Midbrain (tissue), 1 donor: ENCODE measurements around the gene PRKCZ.
"Not testable (repeated sequence)": the region's sequence is repeated elsewhere in the genome, so short reads cannot be mapped to it uniquely, and the experiment has no call there.

ENCODE experiments used
- DNase-seq: peaks from one replicate; lab custom pipeline; 2025; lab: John Stamatoyannopoulos, UW

The PRKCZ gene

DNA sequence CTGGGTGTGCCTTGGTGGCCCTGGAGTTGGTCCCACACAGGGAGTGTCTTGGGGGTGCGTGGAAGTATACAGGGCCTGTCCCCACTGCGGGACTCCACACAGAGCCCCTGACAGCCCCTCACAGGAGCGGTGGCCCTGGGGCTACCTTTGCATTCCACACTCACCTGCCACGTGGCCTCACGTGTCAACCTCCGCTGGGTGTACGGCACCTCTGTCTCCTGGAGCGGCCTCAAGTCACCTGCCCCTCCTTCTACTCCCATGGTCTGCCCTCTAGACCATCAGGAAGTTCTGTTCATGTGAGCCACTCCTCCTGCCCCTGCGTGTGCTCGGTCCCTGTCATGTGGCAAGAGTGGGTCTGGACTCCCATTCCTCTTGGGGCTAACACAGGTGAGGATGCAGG lies 85.7 kb downstream of the PRKCZ start:
- no peak for DNase-seq

DNA sequence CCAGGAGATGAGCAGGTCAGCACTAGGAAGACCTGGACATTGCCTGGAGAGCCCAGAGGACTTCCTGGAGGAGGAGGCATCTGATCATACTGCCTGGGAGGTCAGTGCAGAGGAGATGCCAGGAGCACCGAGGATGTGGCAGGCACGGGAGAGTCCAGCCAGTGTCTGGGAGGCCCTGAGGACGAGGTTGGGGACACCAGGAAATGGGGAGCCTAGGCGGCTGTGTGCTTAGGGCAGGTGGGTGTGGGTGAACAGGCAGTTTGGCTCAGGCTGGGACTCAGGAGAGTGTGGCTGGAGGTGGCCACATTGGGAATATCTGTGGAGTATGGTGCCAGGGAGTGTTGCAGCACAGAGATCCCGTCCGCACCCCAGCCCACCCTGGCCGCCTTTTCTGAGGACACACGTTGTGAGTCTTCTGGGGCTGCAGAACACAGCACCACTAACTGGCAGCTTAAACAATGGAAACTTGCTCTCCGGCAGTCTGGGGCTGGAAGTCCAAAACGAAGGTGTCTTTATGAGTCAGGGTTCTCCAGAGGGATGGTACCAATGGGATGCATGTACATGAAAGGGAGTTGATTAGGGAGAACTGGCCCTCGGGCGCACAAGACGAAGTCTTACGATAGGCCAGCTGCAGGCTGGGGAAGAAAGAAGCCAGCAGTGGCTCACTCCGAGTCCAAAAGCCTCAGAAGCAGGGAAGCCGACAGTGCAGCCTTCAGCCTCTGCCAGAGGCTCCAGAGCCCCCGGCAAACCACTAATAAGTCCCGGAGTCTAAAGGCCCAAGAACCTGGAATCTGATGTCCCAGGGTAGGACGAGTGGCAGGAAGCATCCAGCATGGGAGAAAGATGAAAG lies 86.4 kb downstream of the PRKCZ start:
- no peak for DNase-seq

DNA sequence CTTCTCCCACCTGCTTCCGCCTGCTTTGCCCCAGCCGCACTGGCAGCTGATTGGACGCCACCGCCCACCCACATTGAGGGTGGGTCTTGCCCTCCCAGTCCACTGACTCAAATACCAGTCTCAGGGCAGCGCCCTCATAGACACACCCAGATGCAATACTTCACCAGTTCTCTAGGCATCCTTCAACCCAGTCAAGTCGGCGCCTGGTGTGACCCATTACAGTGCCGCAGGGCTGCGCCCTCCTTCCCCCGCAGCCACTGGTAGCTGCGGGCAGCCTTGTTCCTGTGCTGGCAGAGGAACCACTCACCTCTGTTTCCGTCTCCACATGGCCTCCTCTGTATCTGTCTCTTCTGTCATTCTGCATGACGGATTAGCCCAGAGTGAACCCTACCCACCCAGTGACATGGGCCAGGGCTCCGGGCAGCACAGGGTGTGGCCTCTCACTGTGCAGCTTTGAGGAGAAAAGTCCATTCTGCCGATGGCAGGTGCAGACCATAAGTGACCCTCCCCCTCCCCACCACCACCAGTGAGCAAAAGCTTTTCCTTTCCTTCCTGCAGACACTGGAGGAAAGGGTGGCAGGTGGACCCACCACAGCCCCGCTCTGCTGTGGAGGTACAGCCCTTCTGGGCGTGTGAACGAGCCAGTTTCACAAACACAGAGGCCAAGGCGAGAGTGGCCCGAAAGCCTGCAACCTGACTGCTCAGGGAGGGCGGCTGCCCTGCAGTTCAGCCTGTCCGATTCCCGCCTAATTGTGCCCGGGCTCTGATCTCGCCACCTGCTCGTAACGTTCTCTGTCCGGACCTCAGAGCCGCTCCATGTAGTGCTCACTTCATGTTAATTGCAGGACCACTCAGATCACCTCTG lies 87.3 kb downstream of the PRKCZ start:
- DNase-seq = no peak

DNA sequence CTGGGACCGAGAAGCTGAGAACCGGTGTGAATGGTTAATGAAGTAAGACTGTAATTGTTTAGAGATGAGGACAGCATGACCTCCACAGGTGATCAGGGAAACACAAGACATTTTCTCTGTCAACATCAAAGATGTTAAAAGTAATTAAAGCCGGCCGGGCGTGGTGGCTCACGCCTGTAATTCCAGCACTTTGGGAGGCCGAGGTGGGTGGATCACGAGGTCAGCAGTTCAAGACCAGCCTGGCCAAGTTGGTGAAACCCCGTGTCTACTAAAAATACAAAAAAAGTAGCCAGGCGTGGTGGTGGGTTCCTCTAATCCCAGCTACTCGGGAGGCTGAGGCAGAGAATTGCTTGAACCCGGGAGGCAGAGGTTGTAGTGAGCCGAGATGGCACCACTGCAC lies 88.9 kb downstream of the PRKCZ start:
- not testable (repeated sequence) for DNase-seq

DNA sequence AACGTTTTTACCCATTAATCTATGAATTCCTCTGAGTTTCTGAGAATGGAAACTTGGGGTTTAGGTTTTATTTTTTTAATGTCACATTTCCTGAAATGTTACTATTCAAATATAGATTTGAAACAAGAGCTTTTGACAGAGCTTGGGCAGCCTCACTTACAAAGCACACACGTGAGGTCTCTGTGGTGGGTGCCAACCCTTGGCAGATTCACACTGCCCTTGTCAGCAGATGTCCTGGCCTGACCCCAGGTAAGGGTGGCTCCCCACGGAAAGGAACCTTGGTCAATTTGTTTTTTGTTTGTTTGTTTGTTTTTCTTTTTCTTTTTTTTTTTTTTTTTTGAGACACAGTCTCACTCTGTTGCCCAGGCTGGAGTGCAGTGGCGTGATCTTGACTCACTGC lies 90.8 kb downstream of the PRKCZ start:
- DNase-seq = no peak

DNA sequence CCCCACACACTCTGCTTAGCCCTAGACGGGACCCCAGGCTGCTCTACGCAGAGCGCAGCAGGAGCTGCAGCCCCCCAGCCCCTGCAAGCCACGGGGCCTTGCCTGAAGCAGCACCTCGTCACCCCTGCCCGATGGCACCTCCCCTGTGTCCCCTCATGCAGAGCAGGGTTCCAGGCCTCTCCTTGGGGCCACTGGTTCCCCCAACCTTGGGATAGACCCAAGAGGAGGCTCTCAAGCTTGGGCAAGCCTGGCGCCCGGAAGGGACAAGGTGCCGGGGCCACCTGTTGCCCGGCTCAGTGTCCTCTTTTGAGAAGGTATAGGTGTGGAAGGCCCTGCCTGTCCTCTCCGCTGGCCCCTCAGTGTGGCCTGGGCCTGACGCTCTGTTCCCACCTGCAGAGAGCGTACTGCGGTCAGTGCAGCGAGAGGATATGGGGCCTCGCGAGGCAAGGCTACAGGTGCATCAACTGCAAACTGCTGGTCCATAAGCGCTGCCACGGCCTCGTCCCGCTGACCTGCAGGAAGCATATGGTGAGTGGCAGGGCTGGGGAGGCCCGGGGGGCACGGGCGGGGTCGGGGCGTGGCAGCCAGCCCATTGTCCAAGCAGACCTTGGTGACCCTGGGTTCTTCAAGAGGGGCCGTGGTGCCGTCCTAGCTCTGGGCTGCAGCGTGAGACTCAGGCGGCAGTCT lies 93.7 kb downstream of the PRKCZ start:
- no peak for DNase-seq

DNA sequence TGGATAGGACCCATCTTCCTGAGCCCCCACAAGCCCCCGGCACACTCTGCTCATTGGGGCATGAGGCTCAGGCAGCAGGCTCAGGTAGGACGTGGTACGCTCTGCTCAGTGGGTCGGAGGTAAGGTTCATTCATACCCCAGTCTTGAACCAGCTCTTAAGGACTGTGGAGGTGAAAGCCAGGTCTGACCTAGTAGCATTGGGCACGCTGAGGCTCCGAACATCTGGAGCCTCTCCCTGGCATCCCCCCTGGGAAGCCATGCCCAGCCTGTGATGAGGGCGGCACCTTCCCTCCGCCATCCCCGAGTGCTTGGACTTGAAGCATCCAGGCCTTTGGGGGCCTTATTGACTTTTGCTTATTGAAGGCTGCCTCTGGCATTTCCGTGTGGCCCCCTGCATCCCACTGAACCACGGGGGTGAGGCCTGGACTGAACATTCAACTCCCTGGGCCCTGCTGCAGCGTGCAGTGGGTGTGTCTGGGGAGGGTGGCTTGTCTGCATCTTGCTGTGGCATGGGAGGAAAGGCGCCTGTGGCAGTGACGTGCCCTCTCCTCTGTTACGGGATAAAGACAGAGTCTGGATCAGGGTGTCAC lies 94.4 kb downstream of the PRKCZ start:
- no peak for DNase-seq

DNA sequence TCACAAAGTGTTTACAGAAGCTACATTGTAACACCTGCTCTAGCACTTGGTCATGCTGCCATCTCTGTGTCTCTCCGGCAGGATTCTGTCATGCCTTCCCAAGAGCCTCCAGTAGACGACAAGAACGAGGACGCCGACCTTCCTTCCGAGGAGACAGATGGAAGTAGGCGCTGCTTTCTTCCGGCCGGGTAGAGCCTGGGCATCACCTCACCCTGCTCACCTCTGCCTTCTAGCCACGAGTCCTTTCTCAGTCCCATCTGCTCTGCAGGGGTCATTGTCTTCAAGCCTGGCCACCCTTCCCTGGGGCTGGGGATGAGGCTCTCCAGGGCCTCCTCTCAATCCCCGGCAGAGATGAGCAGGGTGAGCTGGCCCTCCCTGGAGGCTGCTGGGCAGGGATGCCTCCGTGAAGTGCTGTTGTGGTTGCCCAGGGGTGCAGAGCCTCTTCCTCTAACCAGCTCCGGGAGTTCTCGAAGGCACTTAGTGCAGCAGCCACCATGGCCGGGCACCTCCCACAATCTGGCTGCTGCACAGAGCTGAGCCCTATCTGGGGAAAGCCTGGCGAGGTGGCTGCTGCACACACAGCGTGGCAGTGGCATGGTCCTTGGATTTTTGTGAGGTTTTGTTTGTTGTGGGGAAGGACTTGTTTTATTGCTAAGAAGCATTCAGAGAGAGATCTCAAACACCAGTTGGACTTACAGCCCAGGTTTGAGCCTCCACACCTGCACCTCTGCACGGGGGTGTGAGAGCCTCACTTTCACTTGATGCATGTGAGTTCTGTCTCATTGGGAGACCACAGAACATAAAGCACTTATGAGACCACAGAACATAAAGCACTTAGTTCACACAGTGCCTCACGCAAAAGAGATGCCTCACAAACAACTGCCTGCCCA lies 96.0 kb downstream of the PRKCZ start:
- DNase-seq = no peak

DNA sequence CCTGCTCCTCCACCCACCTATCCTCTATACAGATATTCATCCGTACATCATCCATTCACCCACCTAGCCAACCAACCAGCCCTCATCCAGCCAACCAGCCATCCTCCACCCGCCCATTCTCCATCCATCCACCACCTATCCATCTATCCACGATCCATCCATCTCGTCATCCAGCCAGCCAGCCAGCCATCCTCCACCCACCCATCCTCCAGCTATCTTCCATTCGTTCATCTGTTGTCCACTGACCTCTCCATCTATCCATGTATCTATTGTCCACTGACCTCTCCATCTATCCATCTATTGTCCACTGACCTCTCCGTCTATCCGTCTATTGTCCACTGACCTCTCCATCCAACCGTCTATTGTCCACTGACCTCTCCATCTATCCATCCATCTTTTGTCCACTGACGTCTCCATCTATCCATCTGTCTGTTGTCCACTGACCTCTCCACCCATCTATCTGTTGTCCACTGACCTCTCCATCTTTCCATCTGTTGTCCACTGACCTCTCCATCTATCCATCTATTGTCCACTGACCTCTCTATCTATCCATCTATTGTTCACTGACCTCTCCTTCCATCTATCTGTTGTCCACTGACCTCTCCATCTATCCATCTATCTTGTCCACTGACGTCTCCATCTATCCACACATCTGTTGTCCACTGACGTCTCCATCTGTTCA lies 96.8 kb downstream of the PRKCZ start:
- no peak for DNase-seq

DNA sequence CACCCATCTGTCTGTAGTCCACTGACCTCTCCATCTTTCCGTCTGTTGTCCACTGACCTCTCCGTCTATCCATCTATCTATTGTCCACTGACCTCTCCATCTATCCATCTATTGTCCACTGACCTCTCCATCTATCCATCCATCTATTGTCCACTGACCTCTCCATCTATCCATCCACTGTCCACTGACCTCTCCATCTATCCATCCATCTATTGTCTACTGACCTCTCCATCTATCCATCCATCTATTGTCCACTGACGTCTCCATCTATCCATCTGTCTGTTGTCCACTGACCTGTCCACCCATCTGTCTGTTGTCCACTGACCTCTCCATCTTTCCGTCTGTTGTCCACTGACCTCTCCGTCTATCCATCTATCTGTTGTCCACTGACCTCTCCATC lies 97.7 kb downstream of the PRKCZ start:
- DNase-seq = not testable (repeated sequence)

DNA sequence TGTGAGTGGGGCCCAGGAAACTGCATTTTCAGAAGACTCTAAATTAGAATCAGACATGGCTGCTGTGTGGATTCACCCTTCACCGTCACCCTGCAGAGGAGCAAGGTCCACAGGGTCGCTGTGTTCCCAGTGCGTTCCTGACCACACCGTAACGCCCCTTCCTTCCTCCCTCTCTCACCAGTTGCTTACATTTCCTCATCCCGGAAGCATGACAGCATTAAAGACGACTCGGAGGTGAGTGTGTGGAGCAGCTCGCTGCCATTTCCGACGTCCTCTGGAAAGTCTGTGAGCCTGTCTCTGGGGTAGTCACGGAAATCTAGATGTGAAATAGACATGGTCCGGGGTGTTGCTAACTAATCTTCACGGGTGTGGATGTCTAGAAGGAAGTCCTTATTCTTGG lies 98.5 kb downstream of the PRKCZ start:
- no peak for DNase-seq

DNA sequence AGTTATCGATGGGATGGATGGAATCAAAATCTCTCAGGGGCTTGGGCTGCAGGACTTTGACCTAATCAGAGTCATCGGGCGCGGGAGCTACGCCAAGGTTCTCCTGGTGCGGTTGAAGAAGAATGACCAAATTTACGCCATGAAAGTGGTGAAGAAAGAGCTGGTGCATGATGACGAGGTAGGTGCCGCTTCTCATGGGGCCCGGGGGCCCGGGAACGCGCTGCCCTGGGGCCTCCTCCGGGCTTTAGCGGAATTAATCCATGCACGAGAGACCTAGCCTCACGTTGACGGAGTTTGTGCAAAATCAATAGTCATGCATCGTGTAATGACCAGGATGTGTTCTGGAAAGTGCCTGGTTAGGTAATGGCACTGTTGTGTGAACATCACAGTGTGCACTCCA lies 100.6 kb downstream of the PRKCZ start:
- DNase-seq = no peak

DNA sequence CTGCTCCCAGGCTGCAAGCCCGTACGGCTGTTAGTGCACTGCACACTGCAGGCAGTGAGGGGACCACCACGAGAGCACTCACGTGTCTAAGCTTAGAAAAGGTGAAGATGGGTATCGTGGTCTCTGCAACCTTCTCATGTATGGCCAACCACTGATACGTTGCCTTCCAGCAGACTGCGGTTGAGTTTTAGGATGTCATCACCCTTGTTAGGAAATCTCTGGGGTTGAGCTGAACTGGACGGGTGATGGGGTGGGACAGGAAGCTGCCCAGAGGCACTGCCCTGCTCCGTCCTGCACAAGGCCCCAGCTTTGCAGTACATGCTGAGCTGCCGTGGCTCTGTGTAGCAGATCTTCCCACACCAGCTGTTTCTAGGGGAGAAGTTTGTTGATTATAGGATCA lies 101.0 kb downstream of the PRKCZ start:
- DNase-seq = no peak

DNA sequence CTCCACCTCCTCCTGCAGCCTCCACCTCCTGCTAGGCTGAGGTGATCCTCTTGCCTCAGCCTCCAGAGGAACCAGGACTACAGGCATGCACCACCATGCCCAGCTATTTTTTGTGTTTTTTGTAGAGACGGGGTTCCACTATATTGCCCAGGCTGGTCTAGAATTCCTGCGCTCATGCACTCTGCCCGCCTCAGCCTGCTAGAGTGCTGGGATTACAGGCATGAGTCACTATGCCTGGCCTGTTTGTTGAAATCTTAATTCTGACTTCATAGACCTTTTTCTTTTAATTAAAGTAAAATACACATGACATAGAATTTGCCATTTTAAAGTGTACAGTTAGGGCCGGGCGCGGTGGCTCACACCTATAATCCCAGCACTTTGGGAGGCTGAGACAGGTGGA lies 101.7 kb downstream of the PRKCZ start:
- no peak for DNase-seq

DNA sequence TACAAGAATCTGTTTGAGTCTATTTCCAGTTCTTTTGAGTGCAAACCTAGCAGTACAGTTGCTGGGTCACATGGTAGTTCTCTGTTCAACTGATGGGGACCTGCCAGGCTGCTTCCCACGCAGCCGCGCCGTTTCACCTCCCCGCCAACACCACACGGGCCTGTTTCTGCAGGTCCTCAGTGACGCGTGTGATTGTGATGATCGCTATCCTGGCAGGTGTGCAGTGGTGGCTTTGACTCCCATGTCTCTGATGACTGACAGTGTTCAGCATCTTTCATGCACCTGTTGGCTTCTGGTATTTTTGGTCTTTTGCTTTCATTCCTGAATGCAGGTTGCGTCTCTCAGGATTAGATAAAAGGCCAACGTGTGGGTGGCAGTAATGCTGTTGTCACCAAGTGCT lies 102.7 kb downstream of the PRKCZ start:
- no peak for DNase-seq

DNA sequence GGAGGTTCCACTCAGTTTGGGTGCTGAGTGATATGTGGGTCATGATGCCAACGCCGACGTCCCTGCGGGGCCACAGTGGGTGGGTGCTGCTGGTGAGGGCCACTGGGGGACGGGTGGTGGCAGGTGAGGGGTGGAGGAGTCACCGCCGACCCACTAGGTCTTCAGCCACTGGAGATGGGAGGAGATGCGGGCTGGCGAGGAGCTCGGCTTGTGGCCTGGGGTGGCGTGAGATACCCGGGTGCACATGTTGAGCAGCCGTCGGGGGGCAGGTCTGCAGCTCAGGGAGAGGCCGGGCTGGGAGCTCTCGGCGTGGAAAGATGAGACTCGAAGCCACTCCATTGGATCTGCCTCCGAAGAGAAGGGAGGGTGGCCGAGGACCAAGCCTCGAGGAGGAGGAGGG lies 103.8 kb downstream of the PRKCZ start:
- no peak for DNase-seq

DNA sequence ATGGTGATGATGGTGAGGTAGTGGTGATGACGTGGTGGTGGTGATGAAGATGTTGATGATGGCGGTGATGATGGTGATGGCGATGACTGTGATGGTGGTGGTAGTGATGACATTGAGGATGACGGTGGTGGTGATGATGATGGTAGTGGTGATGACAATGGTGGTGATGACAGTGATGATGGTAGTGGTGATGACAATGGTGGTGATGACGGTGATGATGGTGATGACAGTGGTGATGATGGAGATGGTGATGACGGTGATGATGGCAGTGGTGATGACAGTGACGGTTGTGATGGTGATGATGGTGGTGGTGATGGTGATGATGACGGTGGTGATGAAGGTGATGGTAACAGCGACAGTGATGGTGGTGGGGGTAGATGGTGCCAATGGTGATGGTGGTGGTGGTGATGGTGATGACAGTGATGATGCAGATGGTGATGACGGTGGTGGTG lies 105.0 kb downstream of the PRKCZ start:
- DNase-seq = no peak

DNA sequence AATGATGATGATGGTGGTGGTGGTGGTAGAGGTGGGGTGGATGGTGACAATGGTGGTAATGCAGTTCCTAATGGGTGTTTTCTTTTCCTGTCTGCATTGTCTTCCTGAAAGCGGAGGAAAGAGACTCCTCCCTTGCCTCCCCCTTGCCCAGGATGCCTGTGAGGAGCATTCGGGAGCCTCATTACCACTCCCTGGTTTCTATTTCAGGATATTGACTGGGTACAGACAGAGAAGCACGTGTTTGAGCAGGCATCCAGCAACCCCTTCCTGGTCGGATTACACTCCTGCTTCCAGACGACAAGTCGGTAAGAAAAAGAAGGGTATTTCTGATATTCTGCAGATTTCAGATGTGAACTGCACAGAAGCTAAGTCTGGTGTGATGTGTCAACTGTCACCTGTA lies 105.6 kb downstream of the PRKCZ start:
- DNase-seq = no peak

DNA sequence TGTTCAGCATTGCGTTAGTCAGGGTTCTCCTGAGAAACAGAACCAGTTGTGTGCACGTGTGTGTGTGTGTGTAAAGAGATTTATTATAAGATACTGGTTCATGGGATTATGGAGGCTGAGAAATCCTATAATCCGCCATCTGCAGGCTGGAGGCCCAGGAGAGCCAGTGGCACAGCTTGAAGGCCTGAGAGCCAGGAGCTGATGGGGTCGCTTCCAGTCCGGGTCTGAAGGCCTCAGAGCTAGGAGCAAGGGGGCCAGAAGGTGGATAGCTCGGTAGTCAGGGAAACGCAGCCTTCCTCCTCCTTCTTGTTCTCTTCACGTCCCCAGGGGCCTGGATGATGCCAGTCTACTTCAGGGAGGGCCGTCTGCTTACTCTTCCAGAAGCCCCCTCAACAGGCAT lies 106.7 kb downstream of the PRKCZ start:
- DNase-seq = no peak

DNA sequence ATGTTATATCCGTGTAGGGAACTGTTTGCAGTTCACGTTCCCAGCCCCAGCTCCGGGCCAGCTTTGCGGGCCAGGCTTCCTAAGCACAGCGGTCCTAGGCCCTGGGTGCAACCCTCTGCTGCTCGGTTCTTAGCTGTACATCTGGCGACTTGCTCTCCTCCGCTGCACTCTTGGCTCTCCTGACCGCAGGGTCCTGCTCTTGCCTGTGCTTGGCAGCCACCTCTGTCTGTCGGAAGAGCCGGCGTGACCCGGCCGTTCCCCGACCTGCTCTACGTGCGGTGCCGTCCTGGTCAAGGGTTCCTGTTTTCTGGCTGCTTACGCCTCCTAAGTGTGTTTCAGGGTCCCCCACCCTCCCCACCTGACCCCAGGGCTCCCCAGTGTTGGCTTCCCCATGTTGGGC lies 107.6 kb downstream of the PRKCZ start:
- DNase-seq = no peak

DNA sequence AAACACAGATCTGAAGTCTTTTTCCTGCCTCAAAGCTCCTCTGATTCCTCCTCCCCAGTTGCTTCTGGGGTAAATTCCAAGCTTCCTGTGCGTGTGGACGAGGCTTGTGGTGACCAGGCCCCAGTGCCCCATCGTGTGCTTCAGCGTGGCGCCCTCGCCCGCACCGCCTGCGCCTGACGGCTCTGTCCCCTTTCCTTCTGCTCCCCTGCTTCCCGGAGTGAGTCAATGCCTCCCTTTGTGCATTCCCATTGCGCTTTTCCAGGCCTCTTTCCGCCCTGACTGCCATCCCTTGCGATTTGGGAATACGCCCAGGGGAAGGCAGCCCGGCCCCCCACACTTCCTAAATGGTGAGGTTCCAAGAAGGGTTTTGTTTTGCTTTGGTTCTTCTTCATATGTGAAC lies 108.1 kb downstream of the PRKCZ start:
- DNase-seq = no peak
